Aortic smooth muscle cell (primary cell): Measurements from ENCODE around the gene STK33. TPM values are rescaled to one million over a fixed set of nuclear protein-coding genes. Genes with fewer than 3 reads are reported as not detected.

Experiments used
- total RNA-seq: library from RNA; depleted of rRNA; stranded (reverse); fragments of >200 nt; gene quantifications from 2 replicates; pipeline ENCODE4 v1.2.3, GENCODE V29; 2014

STK33 gene
- total RNA-seq: 0.12 and 0.26 TPM in 2 replicates

GRCh38 chr11:8593935-8594909, at the start of gene STK33:
STK33 (minus strand) TSS chr11:8594228; CDS start chr11:8474905, 119,323 bp downstream.

Other genes starting within 250 kb of the STK33 start
- 7.8 and 10.9 TPM in 2 replicates for gene TRIM66, start 88.4 kb upstream of the STK33 start, total RNA-seq
- gene RPL27A, start 88.6 kb upstream of the STK33 start, total RNA-seq: 780 and 859 TPM in 2 replicates